Smooth muscle cell of the brain vasculature (primary cell): Measurements from ENCODE around the gene ATP1B3.
A peak's percentile ranks its signal among the peaks of the same experiment; 100 is the strongest.
"Not testable (repeated sequence)": the region's sequence is repeated elsewhere in the genome, so short reads cannot be mapped to it uniquely, and the experiment has no call there.

Experiments used
- DNase-seq: peaks from one replicate; pipeline ENCODE4 v3.0.0-alpha.2; 2012; ENCODE audit warnings: low read depth, low spot score

ATP1B3 gene

GRCh38 chr3:141876381-141876890, at the start of gene ATP1B3:
TSS of gene ATP1B3 (plus strand) at chr3:141876643. CDS start at chr3:141876802, 159 bp downstream.
- peak; percentile 39 for DNase-seq

- DNase-seq, result no peak
Measured at GRCh38 chr3:141828487-141828886, 48.0 kb upstream of the ATP1B3 start.

DNA sequence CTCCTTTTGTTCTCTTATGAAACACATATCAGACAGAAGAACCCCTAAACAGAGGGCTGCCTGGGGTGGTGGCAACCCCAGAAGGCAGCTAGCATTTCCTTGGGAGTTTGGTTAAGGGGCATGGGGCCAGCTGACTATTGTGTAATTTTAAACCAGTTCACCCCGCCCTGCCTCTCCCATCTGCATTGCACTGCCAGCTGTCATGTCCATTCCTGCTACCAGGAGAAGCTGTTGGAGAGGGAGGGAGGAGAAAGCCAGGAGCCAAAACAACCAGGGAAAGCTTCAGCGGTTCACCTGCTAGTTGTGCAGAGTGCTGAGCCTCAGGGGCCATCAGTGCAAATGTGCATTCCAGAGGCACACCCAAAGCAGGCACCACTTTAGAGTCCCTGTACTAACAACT, 47.6 kb upstream of the ATP1B3 start:
- no peak for DNase-seq

DNA sequence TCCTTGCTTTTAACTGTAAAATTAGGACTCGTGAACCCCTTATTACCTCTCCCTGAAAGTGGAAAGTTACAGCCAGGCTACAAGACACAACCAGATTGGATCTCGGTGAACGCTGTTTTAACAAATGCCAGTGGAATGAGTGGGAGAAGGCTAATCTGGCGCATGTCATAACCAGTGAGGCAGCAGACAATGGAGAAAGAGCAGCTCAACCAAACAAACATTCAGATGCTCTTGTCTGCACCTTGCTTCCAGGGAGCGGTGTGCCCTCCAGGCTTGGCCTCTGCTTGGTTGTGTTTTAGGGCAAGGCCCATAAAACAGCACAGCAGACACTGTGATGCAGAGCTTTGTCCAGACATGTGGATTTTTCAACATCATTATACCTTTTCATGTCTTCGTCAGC, 45.9 kb upstream of the ATP1B3 start:
- DNase-seq, result no peak

- no peak for DNase-seq
Measured at GRCh38 chr3:141834292-141834691, 42.2 kb upstream of the ATP1B3 start.

DNA sequence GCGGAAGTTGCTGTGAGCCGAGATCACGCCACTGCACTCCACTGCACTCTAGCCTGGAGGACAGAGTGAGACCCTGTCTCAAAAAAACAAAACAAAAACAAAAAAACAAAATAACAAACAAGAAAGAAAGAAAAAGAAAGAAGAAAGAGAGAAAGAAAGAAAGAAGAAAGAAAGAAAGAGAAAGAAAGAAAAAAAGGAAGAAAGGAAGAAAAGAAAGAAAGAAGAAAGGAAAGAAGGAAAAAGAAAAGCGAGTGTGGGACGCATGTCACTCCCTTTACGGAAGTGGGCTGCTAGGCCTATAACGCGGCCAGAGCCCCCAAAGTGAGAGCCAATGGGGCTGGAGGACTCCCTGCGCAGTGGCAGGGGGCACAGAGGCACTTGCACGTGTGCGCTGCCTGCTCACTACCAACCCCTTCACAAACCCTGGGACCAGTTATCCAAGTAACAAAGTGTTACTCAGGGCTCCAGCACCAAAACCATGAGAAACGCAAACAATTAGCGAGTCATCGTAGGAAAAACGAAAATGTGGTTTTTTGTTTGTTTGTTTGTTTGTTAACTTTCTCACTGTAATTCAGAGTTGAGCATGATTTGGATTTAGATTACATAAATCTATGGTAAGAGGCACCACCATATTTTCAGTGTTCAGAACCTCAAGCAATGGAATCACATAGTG, 40.8 kb upstream of the ATP1B3 start:
- DNase-seq, result no peak

- DNase-seq, result no peak
Measured at GRCh38 chr3:141839389-141839788, 37.1 kb upstream of the ATP1B3 start.

GRCh38 chr3:141840737-141841544, 35.5 kb upstream of the ATP1B3 start:
- DNase-seq, result no peak

DNA sequence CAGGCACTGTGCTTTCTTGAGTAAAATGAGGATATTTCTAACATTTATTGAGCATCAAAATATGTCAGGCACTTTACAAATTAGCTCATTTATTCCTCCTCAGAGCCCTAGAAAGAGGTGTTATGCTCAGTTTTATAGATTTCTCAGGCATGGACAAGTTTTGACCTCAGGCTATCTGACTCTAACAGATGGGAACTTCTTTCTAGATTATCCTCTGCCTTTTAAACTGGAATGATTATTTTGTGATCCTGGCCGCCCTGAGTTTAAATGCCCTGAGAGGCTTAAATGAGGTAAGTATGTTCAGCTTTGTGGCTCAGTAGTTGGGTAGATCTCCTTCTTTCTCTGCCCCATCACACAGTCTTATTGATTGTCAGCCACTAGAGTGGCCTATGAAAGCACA, 32.3 kb upstream of the ATP1B3 start:
- no peak for DNase-seq

DNA sequence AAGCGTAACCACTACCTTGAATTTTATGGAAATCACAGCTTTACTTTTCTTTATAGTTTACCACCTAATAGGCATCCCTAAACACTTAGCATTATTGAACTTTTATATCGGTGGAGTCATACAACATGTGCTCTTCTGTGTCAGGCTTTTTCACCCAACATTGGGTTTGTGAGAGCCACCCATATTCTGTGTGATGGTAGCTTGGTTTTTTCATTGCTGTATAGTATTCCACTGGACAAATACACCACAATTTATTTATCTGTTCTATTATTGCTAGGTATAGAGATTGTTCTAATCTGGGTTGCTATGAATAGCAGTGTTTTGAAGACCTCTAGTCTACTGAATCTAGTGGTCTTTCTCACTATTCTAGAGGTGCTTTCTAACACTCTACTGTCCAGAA, 31.6 kb upstream of the ATP1B3 start:
- DNase-seq, result no peak

GRCh38 chr3:141845407-141846049, 30.9 kb upstream of the ATP1B3 start:
- DNase-seq, result no peak

GRCh38 chr3:141846050-141846433, 30.4 kb upstream of the ATP1B3 start:
- DNase-seq, result no peak

DNA sequence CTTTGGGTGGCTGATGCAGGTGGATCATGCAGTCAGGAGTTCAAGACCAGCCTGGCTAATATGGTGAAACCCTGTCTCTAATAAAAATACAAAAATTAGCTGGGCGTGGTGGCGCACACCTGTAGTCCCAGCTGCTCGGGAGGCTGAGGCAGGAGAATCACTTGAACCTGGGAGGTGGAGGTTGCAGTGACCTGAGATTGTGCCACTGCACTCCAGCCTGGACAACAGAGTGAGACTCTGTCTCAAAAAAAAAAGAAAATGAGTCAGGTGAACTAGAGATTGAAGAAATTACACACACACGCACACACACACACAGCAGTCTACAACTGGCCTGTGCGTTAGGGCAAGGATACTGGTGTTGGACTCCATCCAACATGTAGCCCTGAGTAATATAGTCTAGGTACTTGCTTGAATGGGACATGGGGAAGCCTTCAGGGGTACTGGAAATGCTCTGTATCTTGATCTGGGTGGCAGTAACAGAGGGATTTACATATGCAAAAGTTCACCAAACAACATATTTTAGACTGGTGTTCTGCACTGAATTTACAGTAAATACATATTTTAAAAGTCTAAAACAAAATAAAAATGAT, 28.2 kb upstream of the ATP1B3 start:
- not testable (repeated sequence) for DNase-seq

DNA sequence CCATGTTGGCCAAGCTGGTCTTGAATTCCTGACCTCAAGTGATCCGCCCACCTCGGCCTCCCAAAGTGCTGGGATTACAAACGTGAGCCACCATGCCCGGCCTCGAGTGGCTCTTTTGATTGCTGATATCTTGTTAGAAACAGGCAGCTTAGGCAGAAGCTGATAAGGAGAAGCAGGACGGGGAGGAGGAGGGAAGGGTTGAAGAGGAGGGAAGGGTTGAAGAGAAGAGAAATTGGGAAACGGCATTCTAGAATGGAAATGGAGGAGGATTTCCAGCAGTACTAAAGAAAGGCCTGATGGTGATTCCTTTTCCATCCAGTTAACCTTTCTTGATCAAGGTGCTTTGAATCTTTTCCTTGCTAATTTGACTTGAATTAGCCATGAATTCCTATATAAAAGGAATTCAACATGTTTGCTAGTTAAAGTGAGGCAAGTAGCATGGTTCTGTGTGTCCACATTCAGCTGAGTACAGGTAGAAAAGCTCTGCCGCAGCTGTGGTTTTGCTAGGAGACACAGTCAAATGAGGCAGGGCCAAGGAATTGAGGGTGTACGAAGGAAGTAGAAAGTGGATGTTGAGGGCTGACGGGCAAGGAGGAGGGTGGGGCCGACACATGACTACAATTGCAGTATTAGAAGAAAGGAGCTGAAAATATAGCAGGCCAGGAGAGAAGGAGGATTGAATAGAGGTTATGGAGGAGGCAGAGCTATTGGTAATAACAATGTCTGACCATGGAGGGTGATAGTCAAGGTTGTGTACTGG, 27.2 kb upstream of the ATP1B3 start:
- no peak for DNase-seq

DNA sequence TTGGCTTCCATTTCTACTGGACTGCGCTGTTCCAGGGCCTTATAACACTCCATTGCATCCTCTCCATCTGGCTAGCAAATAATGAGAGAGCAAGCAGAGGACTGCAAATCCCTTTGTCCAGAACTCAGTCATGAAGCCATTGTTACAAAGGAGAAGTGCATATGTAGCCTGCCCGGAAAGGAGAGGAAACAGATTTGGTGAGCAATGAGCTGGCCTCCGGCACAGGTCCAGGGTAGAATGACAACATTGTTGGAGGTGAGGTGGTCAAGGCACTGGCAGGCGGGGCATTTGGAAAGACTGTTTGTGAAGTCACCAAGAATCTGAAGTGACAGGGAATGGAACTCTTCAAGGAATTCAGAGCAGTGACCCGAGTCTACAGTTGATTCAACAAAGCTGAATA, 25.0 kb upstream of the ATP1B3 start:
- no peak for DNase-seq

GRCh38 chr3:141853081-141853601, 23.3 kb upstream of the ATP1B3 start:
- DNase-seq, result no peak

GRCh38 chr3:141853629-141854168, 22.7 kb upstream of the ATP1B3 start:
- DNase-seq, result no peak

GRCh38 chr3:141854599-141854998, 21.8 kb upstream of the ATP1B3 start:
- DNase-seq, result no peak

DNA sequence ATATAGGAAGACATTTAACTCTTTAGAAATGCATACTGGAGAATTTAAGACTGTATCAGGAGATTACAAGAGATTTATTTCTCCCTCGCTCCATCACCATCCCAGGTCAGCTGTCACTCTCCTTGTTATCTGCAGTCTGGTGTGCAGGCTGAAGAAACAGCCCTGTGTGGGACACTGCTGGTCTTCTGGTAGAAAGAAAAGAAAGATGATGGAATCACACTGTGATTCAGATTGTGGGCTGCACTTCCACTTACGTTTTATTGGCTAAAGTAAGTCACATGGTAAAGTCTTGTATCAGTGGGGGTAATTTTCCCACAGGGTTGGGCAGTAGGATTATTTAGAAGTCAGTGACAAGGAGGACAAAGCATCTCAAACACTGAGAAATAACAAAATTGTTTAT, 18.1 kb upstream of the ATP1B3 start:
- DNase-seq, result no peak

DNA sequence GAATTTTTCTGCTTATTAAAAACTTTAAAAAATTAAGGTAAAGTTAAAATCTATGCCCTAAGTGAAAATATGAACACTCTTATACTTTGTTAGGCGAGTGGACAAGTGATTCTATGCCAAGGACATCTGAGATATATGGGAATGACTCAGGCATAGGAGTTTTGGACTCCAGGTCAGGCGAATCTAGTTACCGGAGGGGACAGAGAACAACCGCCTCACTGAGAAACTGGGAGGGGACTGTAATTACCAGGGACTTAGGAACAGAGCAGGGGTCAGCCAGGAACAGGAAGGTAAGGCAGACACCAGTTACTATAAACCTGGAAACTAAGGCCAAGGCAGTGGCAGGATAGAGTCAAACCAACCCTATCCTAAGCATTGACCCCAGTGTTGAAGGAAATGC, 16.8 kb upstream of the ATP1B3 start:
- no peak for DNase-seq
